Stomach (tissue), 4 donors: ENCODE results near the gene CDHR4.

Experiments
- EP300 ChIP-seq: sonication (generic); formaldehyde crosslinking; IDR thresholded peaks from one replicate; pipeline ENCODE4 v1.6.1; 2017; ENCODE audit warnings: antibody characterized with exemption
- POLR2AphosphoS5 ChIP-seq, 3 donors: sonication (generic); formaldehyde crosslinking; IDR thresholded peaks; one replicate each; pipeline ENCODE4 v1.6.1; 2016; ENCODE audit warnings: antibody characterized with exemption in 3 of 3
- TF ChIP-seq, protein P1 (sequence below), 7 experiments: fragments of 450-650 bp in 4 of 7; fragments of 200-600 bp in 3 of 7; sonication (generic) in 3 of 7; IDR thresholded peaks; one replicate each; pipeline ENCODE4 v1.5.1; 2016 to 2019; ENCODE audit warnings: antibody characterized with exemption in 7 of 7, control low read depth in 2 of 7, mild to moderate bottlenecking in 1 of 7

DNA sequence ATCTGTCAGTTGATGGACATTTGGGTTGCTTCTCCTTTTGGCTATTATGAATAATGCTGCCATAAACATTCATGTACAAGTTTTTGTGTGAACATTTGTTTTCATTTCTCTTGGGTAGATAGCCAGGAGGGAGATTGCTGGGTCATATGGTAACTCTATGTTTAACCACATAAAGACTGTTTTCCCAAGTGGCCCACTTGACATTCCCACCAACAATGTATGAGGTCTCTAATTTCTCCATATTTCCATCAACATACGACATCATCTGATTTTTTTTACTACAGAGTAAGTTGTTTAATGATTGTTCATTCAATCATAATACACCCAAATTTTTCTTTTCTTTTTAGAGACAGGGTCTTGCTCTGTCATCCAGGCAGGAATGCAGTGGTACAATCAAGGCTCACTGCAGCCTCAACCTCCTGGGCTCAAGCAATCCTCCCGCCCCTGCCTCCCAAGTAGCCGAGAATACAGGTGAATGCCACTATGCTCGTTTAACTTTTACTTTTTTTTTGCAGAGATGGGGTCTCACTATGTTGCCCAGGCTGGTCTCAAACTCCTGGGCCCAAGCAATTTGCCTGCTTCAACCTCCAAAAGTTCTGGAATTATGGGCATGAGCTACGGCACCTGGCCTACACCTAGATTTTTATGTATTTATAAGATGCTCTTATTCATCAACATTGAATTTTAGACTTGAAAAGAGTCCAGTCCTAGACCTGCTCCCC lies 20.2 kb downstream of the CDHR4 start:
- no peak for TF ChIP-seq POLR2AphosphoS5 (IDR thresholded peaks at IDR 0.05)
- TF ChIP-seq, protein P1, sequence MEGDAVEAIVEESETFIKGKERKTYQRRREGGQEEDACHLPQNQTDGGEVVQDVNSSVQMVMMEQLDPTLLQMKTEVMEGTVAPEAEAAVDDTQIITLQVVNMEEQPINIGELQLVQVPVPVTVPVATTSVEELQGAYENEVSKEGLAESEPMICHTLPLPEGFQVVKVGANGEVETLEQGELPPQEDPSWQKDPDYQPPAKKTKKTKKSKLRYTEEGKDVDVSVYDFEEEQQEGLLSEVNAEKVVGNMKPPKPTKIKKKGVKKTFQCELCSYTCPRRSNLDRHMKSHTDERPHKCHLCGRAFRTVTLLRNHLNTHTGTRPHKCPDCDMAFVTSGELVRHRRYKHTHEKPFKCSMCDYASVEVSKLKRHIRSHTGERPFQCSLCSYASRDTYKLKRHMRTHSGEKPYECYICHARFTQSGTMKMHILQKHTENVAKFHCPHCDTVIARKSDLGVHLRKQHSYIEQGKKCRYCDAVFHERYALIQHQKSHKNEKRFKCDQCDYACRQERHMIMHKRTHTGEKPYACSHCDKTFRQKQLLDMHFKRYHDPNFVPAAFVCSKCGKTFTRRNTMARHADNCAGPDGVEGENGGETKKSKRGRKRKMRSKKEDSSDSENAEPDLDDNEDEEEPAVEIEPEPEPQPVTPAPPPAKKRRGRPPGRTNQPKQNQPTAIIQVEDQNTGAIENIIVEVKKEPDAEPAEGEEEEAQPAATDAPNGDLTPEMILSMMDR (IDR thresholded peaks at IDR 0.05): no peak
- TF ChIP-seq EP300: no peak
